Measurements from ENCODE around the gene NCAPD2.
A peak's percentile ranks its signal among the peaks of the same experiment; 100 is the strongest.

The NCAPD2 gene

DNA sequence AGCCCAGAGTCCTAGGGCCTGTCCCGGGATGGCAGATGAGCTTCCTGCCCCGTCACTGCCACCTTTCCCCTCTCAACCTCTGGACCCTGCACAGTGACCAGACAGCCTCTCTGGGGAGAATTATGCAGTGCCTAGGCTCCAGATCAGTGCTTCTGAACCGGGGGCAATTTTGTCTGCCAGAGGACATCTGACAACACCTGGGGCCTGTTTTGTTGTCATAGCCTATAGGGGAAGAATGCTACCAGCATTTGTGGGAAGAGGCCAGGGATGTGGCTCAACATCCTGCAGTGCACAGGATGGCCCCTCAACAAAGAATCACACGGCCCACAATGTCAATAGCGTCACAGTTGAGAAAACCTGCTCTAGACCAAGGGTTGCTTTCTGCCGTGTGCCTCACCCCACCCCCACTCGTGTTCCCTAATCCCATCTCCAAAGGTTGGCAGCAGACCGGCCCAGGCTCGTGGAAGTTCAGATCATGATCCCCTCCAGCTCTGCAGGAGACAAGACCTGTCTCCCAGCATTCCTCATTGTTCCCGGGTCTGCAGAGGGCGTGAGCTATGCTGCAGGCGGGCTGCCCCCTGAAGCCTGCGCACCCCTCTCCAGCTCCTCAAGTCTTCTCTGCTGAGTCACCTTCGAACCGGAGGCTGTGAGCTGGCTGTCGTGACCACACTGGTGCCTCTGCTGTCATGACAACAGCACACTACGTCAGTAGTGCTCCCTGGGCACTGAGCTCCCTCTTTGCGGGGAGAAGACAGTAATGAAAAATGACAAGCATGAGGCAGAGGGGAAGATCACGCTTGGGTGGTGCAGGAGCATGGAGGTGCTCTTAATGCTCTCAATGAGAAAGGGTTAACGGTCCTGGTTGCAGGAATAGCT is 38.4 kb downstream of the NCAPD2 start:
- in situ Hi-C loops (cut with MboI; ENCODE audit: low sequenced_read_pairs, unreplicated experiment): no loop called here
- peak; percentile 84 for DNase-seq (ENCODE audit: low spot score)
- TF ChIP-seq, protein P1, sequence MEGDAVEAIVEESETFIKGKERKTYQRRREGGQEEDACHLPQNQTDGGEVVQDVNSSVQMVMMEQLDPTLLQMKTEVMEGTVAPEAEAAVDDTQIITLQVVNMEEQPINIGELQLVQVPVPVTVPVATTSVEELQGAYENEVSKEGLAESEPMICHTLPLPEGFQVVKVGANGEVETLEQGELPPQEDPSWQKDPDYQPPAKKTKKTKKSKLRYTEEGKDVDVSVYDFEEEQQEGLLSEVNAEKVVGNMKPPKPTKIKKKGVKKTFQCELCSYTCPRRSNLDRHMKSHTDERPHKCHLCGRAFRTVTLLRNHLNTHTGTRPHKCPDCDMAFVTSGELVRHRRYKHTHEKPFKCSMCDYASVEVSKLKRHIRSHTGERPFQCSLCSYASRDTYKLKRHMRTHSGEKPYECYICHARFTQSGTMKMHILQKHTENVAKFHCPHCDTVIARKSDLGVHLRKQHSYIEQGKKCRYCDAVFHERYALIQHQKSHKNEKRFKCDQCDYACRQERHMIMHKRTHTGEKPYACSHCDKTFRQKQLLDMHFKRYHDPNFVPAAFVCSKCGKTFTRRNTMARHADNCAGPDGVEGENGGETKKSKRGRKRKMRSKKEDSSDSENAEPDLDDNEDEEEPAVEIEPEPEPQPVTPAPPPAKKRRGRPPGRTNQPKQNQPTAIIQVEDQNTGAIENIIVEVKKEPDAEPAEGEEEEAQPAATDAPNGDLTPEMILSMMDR (IDR thresholded peaks at IDR 0.05; ENCODE audit: borderline replicate concordance, control extremely low read depth, extremely low read depth, insufficient read depth, missing control alignments): no peak

DNA sequence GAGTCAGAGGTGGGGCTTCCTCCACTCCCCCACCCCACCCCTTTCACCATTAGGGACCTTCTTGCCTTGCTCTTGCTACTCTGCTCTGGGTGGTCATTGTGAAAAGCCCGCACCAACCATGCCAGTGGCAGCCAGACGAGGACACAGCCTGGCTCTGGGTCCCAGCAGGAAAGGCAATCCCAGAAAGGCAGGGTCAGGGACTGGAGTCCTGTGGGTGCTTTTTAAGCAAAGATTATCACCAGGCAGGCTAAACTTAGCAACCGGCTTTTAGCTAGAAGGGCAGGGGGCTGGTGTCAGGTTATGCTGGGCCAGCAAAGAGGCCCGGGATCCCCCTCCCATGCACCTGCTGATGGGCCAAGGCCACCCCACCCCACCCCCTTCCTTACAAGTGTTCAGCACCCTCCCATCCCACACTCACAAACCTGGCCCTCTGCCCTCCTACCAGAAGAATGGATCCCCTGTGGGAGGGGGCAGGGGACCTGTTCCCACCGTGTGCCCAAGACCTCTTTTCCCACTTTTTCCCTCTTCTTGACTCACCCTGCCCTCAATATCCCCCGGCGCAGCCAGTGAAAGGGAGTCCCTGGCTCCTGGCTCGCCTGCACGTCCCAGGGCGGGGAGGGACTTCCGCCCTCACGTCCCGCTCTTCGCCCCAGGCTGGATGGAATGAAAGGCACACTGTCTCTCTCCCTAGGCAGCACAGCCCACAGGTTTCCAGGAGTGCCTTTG is 39.2 kb downstream of the NCAPD2 start:
- peak; percentile 71 for DNase-seq (ENCODE audit: low spot score)
- in situ Hi-C loops (cut with MboI; ENCODE audit: low sequenced_read_pairs, unreplicated experiment): no loop called here
- TF ChIP-seq, protein P1 (IDR thresholded peaks at IDR 0.05; ENCODE audit: borderline replicate concordance, control extremely low read depth, extremely low read depth, insufficient read depth, missing control alignments): no peak

DNA sequence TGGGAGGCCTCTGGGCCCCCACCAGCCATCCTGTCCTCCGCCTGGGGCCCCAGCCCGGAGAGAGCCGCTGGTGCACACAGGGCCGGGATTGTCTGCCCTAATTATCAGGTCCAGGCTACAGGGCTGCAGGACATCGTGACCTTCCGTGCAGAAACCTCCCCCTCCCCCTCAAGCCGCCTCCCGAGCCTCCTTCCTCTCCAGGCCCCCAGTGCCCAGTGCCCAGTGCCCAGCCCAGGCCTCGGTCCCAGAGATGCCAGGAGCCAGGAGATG is 39.7 kb downstream of the NCAPD2 start:
- DNase-seq (ENCODE audit: low spot score): no peak
- in situ Hi-C loops (cut with MboI; ENCODE audit: low sequenced_read_pairs, unreplicated experiment): no loop called here

DNA sequence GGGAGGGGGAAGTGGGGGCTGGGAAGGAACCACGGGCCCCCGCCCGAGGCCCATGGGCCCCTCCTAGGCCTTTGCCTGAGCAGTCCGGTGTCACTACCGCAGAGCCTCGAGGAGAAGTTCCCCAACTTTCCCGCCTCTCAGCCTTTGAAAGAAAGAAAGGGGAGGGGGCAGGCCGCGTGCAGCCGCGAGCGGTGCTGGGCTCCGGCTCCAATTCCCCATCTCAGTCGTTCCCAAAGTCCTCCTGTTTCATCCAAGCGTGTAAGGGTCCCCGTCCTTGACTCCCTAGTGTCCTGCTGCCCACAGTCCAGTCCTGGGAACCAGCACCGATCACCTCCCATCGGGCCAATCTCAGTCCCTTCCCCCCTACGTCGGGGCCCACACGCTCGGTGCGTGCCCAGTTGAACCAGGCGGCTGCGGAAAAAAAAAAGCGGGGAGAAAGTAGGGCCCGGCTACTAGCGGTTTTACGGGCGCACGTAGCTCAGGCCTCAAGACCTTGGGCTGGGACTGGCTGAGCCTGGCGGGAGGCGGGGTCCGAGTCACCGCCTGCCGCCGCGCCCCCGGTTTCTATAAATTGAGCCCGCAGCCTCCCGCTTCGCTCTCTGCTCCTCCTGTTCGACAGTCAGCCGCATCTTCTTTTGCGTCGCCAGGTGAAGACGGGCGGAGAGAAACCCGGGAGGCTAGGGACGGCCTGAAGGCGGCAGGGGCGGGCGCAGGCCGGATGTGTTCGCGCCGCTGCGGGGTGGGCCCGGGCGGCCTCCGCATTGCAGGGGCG is 40.2 kb downstream of the NCAPD2 start, which contains the start of gene GAPDH:
TSS of gene GAPDH (plus strand) at position 595 of the 772 bp plus-strand sequence. CDS start 316 bp downstream, outside the sequence.
- in situ Hi-C loops (cut with MboI; ENCODE audit: low sequenced_read_pairs, unreplicated experiment): no loop called here
- TF ChIP-seq, protein P1 (IDR thresholded peaks at IDR 0.05; ENCODE audit: borderline replicate concordance, control extremely low read depth, extremely low read depth, insufficient read depth, missing control alignments): no peak
- DNase-seq (ENCODE audit: low spot score): peak; percentile 96

More for the DNA sequence above, 39.7 kb downstream of the NCAPD2 start:
- TF ChIP-seq, protein P1 (IDR thresholded peaks at IDR 0.05; ENCODE audit: borderline replicate concordance, control extremely low read depth, extremely low read depth, insufficient read depth, missing control alignments): no peak

DNA sequence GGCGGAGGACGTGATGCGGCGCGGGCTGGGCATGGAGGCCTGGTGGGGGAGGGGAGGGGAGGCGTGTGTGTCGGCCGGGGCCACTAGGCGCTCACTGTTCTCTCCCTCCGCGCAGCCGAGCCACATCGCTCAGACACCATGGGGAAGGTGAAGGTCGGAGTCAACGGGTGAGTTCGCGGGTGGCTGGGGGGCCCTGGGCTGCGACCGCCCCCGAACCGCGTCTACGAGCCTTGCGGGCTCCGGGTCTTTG is 40.7 kb downstream of the NCAPD2 start:
- TF ChIP-seq, protein P1 (IDR thresholded peaks at IDR 0.05; ENCODE audit: borderline replicate concordance, control extremely low read depth, extremely low read depth, insufficient read depth, missing control alignments): no peak
- DNase-seq (ENCODE audit: low spot score): no peak
- in situ Hi-C loops (cut with MboI; ENCODE audit: low sequenced_read_pairs, unreplicated experiment): no loop called here

DNA sequence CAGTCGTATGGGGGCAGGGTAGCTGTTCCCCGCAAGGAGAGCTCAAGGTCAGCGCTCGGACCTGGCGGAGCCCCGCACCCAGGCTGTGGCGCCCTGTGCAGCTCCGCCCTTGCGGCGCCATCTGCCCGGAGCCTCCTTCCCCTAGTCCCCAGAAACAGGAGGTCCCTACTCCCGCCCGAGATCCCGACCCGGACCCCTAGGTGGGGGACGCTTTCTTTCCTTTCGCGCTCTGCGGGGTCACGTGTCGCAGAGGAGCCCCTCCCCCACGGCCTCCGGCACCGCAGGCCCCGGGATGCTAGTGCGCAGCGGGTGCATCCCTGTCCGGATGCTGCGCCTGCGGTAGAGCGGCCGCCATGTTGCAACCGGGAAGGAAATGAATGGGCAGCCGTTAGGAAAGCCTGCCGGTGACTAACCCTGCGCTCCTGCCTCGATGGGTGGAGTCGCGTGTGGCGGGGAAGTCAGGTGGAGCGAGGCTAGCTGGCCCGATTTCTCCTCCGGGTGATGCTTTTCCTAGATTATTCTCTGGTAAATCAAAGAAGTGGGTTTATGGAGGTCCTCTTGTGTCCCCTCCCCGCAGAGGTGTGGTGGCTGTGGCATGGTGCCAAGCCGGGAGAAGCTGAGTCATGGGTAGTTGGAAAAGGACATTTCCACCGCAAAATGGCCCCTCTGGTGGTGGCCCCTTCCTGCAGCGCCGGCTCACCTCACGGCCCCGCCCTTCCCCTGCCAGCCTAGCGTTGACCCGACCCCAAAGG is 41.2 kb downstream of the NCAPD2 start:
- in situ Hi-C loops (cut with MboI; ENCODE audit: low sequenced_read_pairs, unreplicated experiment): no loop called here
- peak; percentile 68 for DNase-seq (ENCODE audit: low spot score)

More for the DNA sequence above, 41.2 kb downstream of the NCAPD2 start:
- TF ChIP-seq, protein P1 (IDR thresholded peaks at IDR 0.05; ENCODE audit: borderline replicate concordance, control extremely low read depth, extremely low read depth, insufficient read depth, missing control alignments): no peak

Measured in GM13976 (cell line).